HEK293 (cell line): ENCODE results near the gene HEATR9.

ENCODE experiments used
- CTCF ChIA-PET: fragments of 350-600 bp; formaldehyde crosslinking; extraction: SDS; loops from one replicate; lab custom pipeline; 2021; ENCODE audit warnings: antibody characterized with exemption; lab: Yijun Ruan, JAX
- POLR2A ChIA-PET: fragments of 300-600 bp; formaldehyde crosslinking; extraction: SDS; loops from one replicate; lab custom pipeline; 2020; ENCODE audit warnings: antibody characterized with exemption, inconsistent platforms; lab: Yijun Ruan, JAX
- H3K27ac ChIP-seq: fragments of 200-500 bp; sonication (Bioruptor generic); 2 replicates; pipeline ENCODE4 v1.5.1; 2014; ENCODE audit warnings: low read depth, low read length, control low read depth, inconsistent platforms; ENCODE audit errors: extremely low read depth
- H3K36me3 ChIP-seq, 2 experiments: fragments of 200-500 bp in 1 of 2; sonication (Bioruptor generic) in 1 of 2; 1 replicate in 1 of 2; 2 replicates in 1 of 2; pipeline ENCODE4 v1.5.1; 2014 to 2017; ENCODE audit warnings: inconsistent platforms in 2 of 2, low read length in 2 of 2; ENCODE audit not compliant: control insufficient read depth in 2 of 2, insufficient read depth in 1 of 2
- H3K4me1 ChIP-seq: fragments of 200-500 bp; sonication (Bioruptor generic); 2 replicates; pipeline ENCODE4 v1.5.1; 2014; ENCODE audit warnings: mild to moderate bottlenecking, low read length, inconsistent platforms; ENCODE audit not compliant: control insufficient read depth, insufficient read depth
- H3K4me3 ChIP-seq: 2 replicates; pipeline ENCODE4 v1.5.1; 2011; ENCODE audit warnings: low read depth, mild to moderate bottlenecking, control low read depth, low read length, moderate library complexity
- H3K9me3 ChIP-seq: fragments of 200-500 bp; sonication (Bioruptor generic); 2 replicates; pipeline ENCODE4 v1.5.1; 2014; ENCODE audit warnings: low read depth, low read length, inconsistent platforms; ENCODE audit not compliant: control insufficient read depth, insufficient read depth
- BCL11A ChIP-seq: fragments of 450-650 bp; formaldehyde crosslinking; IDR thresholded peaks from 2 replicates; pipeline ENCODE4 v1.5.1; 2016; ENCODE audit warnings: low read depth, missing biosample characterization, missing genetic modification characterization
- GLIS2 ChIP-seq: fragments of 450-650 bp; formaldehyde crosslinking; IDR thresholded peaks from 2 replicates; pipeline ENCODE4 v1.5.1; 2016; ENCODE audit warnings: missing biosample characterization, missing genetic modification characterization
- ZBTB17 ChIP-seq: fragments of 450-650 bp; formaldehyde crosslinking; IDR thresholded peaks from 2 replicates; pipeline ENCODE4 v1.5.1; 2016; ENCODE audit warnings: missing biosample characterization, missing genetic modification characterization
- ZBTB20 ChIP-seq: fragments of 450-650 bp; formaldehyde crosslinking; IDR thresholded peaks from 2 replicates; pipeline ENCODE4 v1.5.1; 2016; ENCODE audit warnings: missing biosample characterization, missing genetic modification characterization
- ZBTB49 ChIP-seq: fragments of 450-650 bp; formaldehyde crosslinking; IDR thresholded peaks from 2 replicates; pipeline ENCODE4 v1.5.1; 2016; ENCODE audit warnings: missing biosample characterization, missing genetic modification characterization, low read depth
- ZFP69B ChIP-seq: fragments of 450-650 bp; formaldehyde crosslinking; IDR thresholded peaks from 2 replicates; pipeline ENCODE4 v1.5.1; 2016; ENCODE audit warnings: missing biosample characterization, missing genetic modification characterization
- ZNF10 ChIP-seq: fragments of 450-650 bp; formaldehyde crosslinking; IDR thresholded peaks from 2 replicates; pipeline ENCODE4 v1.5.1; 2017; ENCODE audit warnings: missing biosample characterization, missing genetic modification characterization
- ZNF146 ChIP-seq: fragments of 450-650 bp; formaldehyde crosslinking; IDR thresholded peaks from 2 replicates; pipeline ENCODE4 v1.5.1; 2016; ENCODE audit warnings: missing biosample characterization, missing genetic modification characterization
- ZNF23 ChIP-seq: fragments of 450-650 bp; formaldehyde crosslinking; IDR thresholded peaks from 2 replicates; pipeline ENCODE4 v1.5.1; 2016; ENCODE audit warnings: missing biosample characterization, missing genetic modification characterization, borderline replicate concordance
- ZNF24 ChIP-seq: fragments of 450-650 bp; formaldehyde crosslinking; IDR thresholded peaks from 2 replicates; pipeline ENCODE4 v1.5.1; 2016; ENCODE audit warnings: missing biosample characterization, missing genetic modification characterization
- ZNF292 ChIP-seq: fragments of 450-650 bp; formaldehyde crosslinking; IDR thresholded peaks from 2 replicates; pipeline ENCODE4 v1.5.1; 2016; ENCODE audit warnings: low read depth, missing biosample characterization, missing genetic modification characterization, borderline replicate concordance
- ZNF335 ChIP-seq: fragments of 450-650 bp; formaldehyde crosslinking; conservative IDR thresholded peaks from 2 replicates; pipeline ENCODE4 v1.5.1; 2016; ENCODE audit warnings: missing biosample characterization, missing genetic modification characterization
- ZNF341 ChIP-seq: fragments of 450-650 bp; formaldehyde crosslinking; IDR thresholded peaks from 2 replicates; pipeline ENCODE4; 2016; ENCODE audit warnings: low read depth, missing biosample characterization, missing genetic modification characterization
- ZNF391 ChIP-seq: fragments of 450-650 bp; formaldehyde crosslinking; IDR thresholded peaks from 2 replicates; pipeline ENCODE4 v1.5.1; 2016; ENCODE audit warnings: low read depth, missing biosample characterization, missing genetic modification characterization, borderline replicate concordance
- ZNF521 ChIP-seq: fragments of 450-650 bp; formaldehyde crosslinking; IDR thresholded peaks from 2 replicates; pipeline ENCODE4 v1.5.1; 2017; ENCODE audit warnings: missing biosample characterization, mild to moderate bottlenecking, missing genetic modification characterization
- ZNF626 ChIP-seq: fragments of 450-650 bp; sonication (Bioruptor Pico); formaldehyde crosslinking; IDR thresholded peaks from 2 replicates; pipeline ENCODE4 v1.5.1; 2018; ENCODE audit warnings: missing biosample characterization, missing genetic modification characterization, inconsistent platforms
- ZNF792 ChIP-seq: fragments of 450-650 bp; formaldehyde crosslinking; IDR thresholded peaks from 2 replicates; pipeline ENCODE4 v1.5.1; 2016; ENCODE audit warnings: missing biosample characterization, missing genetic modification characterization
- TF ChIP-seq, protein P1 (sequence below): fragments of 450-650 bp; formaldehyde crosslinking; IDR thresholded peaks from 2 replicates; pipeline ENCODE4 v1.5.1; 2016; ENCODE audit warnings: missing biosample characterization, missing genetic modification characterization

Gene HEATR9

DNA sequence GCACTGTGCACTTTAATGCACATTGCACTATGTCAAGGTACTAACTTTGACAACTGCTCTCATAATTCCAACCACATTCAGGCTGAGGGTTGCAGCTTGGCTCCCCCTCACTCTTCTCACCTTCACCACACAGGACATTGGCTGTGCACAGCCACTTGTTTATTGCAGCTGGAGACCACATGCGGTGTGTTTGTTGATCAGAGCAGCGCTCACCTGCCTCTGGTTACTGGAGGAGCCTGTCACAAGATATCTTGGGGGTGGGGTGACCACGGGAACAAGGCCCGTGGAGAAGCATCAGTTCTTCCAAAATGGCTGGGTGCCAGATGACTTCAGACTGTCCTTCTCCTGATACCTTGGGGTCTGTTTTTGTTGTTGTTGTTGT lies 22.1 kb upstream of the HEATR9 start:
- TF ChIP-seq BCL11A (tag by site-specific recombination) (no peak), ZNF24 (tag by site-specific recombination) (0 out of 2 replicates have a peak, but pooled peaks have one; percentile 37), ZNF10 (peak; percentile 62), ZBTB49 (no peak)
- ChIA-PET POLR2A (no interaction called here), CTCF (interaction anchor here (0.7 to 1.4 kb wide), 2 partner anchors 41 to 713 kb away, joined by 4 read pairs; no protein-coding TSS in a partner anchor)
- H3K4me3 ChIP-seq, result no peak overlapping the region
- H3K36me3 ChIP-seq, result no peaks in the 10 kb centered on the region
- H3K4me1 ChIP-seq, result peaks cover 13% of the 10 kb centered on the region
- H3K9me3 ChIP-seq, result no peaks in the 10 kb centered on the region
- no peak overlapping the region for H3K27ac ChIP-seq

GRCh38 chr17:35889818-35890773 lies 21.4 kb upstream of the HEATR9 start:
- H3K9me3 ChIP-seq, result no peaks in the 10 kb centered on the region
- H3K4me1 ChIP-seq, result peaks cover 13% of the 10 kb centered on the region
- no peak for TF ChIP-seq ZNF792 (tag by site-specific recombination)
- peak; percentile 44; the same call in 1 of the 2 replicates for TF ChIP-seq ZNF335 (tag by site-specific recombination)
- TF ChIP-seq ZBTB17 (tag by site-specific recombination), result peak; percentile 56; the same call in 1 of the 2 replicates
- TF ChIP-seq ZNF341 (tag by site-specific recombination), result peak; percentile 68
- CTCF ChIA-PET, result interaction anchor here (0.9 to 1.4 kb wide), 4 partner anchors 14 to 260 kb away, joined by 3 to 4 read pairs (median 3); no protein-coding TSS in a partner anchor
- peak overlapping the region; percentile 46; the same call in 1 of the 2 replicates for H3K27ac ChIP-seq
- no peaks in the 10 kb centered on the region for H3K36me3 ChIP-seq
- H3K4me3 ChIP-seq, result no peak overlapping the region
- POLR2A ChIA-PET, result interaction anchor here (1.1 kb wide), 1 partner anchor 81 kb away, joined by 3 read pairs; the partner anchor contains the start of gene TAF15

- CTCF ChIA-PET, result interaction anchor here (0.9 to 1.2 kb wide), 3 partner anchors 13 to 260 kb away, joined by 3 read pairs; no protein-coding TSS in a partner anchor
These were observed 20.6 kb upstream of the HEATR9 start for GRCh38 chr17:35889241-35889640.

DNA sequence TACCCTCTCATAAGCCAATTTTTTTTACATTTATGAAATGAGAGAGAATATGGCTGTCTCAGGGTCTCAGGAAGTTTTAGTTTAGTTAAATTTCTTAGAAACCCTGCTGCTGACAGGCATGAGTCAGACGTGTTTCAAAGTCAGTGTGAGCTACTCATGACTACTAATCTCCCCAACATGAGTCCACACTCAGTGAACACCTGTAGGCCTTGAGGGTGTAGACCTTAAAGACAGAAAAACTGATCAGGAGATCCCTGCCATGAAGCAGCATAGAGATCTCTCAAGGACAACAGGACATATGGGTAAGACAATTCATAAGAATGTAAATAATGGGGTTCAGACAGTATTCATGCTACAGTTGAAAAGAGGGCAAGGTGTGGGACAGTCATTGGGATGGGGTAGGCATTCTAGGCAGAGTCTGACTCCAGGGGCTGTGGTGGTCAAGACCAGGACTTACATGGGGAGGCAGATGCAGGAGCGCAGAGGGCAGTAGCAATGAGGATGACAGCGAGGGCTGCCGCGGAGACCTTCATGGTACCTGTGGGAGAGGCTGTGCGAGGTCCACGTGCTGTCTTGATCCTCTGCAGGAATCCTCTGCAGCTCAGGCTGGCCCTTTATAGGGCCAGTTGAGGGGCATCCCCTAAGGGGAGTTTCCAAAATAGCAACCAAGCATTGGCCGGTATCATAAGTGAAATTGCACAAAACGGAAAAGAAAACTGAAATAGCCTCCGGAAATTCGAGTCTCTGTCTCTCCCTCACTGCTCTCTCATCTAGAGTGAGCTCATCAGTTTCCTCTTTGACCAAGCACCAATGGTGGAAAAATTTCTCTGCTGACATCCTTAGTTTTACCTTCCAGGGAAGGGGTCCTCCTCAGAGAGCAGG lies 11.3 kb upstream of the HEATR9 start, which contains the start of gene CCL5:
TSS of gene CCL5 (minus strand) at position 588 of the 882 bp plus-strand sequence.
- Histone ChIP-seq H3K4me1 (no peaks in the 10 kb centered on the region), H3K4me3 (no peak within 1 kb of the TSS), H3K9me3 (no peaks in the 10 kb centered on the region), H3K36me3 (no peaks in the 10 kb centered on the region), H3K27ac (no peak within 1 kb of the TSS)
- CTCF ChIA-PET, result interaction anchor here (0.6 kb wide), 2 partner anchors 282 to 1415 kb away, joined by 3 read pairs; no protein-coding TSS in a partner anchor
- POLR2A ChIA-PET, result interaction anchor here (0.6 kb wide), 1 partner anchor 21 kb away, joined by 3 read pairs; no protein-coding TSS in a partner anchor
- TF ChIP-seq ZFP69B (tag by site-specific recombination), result no peak
- no peak for TF ChIP-seq GLIS2
- TF ChIP-seq ZNF146, result no peak
- TF ChIP-seq ZBTB49, result no peak
- TF ChIP-seq ZNF23 (tag by site-specific recombination), result no peak
- no peak for TF ChIP-seq ZNF292 (tag by site-specific recombination)
- no peak for TF ChIP-seq ZNF626 (tag by site-specific recombination)
- TF ChIP-seq, protein P1, sequence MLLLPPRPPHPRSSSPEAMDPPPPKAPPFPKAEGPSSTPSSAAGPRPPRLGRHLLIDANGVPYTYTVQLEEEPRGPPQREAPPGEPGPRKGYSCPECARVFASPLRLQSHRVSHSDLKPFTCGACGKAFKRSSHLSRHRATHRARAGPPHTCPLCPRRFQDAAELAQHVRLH (tag by site-specific recombination), result no peak
- no peak for TF ChIP-seq ZNF391 (tag by site-specific recombination)

More at GRCh38 chr17:35889241-35889640, 20.6 kb upstream of the HEATR9 start:
- Histone ChIP-seq H3K27ac (no peak overlapping the region), H3K4me1 (peaks cover 13% of the 10 kb centered on the region), H3K9me3 (no peaks in the 10 kb centered on the region), H3K36me3 (no peaks in the 10 kb centered on the region), H3K4me3 (no peak overlapping the region)
- TF ChIP-seq ZBTB20 (tag by site-specific recombination) (no peak), ZNF335 (tag by site-specific recombination) (no peak), ZNF626 (tag by site-specific recombination) (no peak), ZBTB17 (tag by site-specific recombination) (no peak), ZNF521 (tag by site-specific recombination) (no peak)
- POLR2A ChIA-PET, result interaction anchor here (0.6 to 1.1 kb wide), 2 partner anchors 56 to 80 kb away, joined by 3 read pairs; partner anchors contain the start of gene TAF15
